GOT3 (cell line): ENCODE measurements around the gene PHF5A.

Experiments used
- DNase-seq: peaks from one replicate; lab custom pipeline; 2025; ENCODE audit warnings: mixed read lengths; lab: John Stamatoyannopoulos, UW

PHF5A gene

GRCh38 chr22:41415554-41415953 is 52.9 kb downstream of the PHF5A start:
- no peak for DNase-seq

- no peak for DNase-seq
These were observed 57.3 kb downstream of the PHF5A start for GRCh38 chr22:41411021-41411851.

GRCh38 chr22:41410311-41410751 is 58.2 kb downstream of the PHF5A start:
- no peak for DNase-seq
